ENCODE data around the gene TRAF5. TPM values are rescaled to one million over a fixed set of nuclear protein-coding genes. Genes with fewer than 3 reads are reported as not detected.
"Not testable (repeated sequence)": the region's sequence is repeated elsewhere in the genome, so short reads cannot be mapped to it uniquely, and the experiment has no call there.

The TRAF5 gene
- total RNA-seq, 1 donor from 2014 or later, result 73.1 TPM

DNA sequence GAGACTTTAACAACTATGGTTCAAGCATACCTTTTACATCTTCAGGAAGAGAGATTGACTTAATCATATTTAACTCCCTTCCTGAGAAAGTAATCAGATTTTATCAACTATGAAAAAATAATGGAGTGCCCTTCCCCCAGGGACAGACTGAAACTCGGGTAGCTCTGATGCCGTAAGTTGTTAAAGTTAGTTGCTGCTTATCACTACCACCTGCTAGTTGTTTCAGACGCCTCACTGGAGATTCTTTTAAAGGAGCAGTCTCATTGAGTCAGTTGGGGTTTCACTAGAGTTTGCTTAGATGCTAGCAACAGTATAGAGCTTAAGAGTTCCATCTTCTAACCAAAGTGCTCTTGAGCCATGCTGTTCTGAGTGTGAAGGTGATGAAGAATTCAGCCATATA is 17.0 kb upstream of the TRAF5 start:
- ChIA-PET CTCF (interaction anchor here (0.7 kb wide), 1 partner anchor 49 kb away, joined by 3 read pairs; no protein-coding TSS in a partner anchor), POLR2A (interaction anchor here (1.6 kb wide), 1 partner anchor 73 kb away, joined by 4 read pairs; no protein-coding TSS in a partner anchor)
- intact Hi-C loops (cut with micrococcal nuclease), result no loop called here
- H3K27me3 Mint-ChIP-seq, result no peaks in the 10 kb centered on the region
- H3K4me1 Mint-ChIP-seq, result peaks cover 3% of the 10 kb centered on the region
- H3K4me3 Mint-ChIP-seq, result no peak overlapping the region
- DNase-seq, result no peak
- no peak overlapping the region for H3K27ac Mint-ChIP-seq
- ATAC-seq (ENCODE audit: low read depth), result no peak
- H3K36me3 Mint-ChIP-seq (ENCODE audit: low read depth), result peaks cover 51% of the 10 kb centered on the region
- TF ChIP-seq, protein P1, sequence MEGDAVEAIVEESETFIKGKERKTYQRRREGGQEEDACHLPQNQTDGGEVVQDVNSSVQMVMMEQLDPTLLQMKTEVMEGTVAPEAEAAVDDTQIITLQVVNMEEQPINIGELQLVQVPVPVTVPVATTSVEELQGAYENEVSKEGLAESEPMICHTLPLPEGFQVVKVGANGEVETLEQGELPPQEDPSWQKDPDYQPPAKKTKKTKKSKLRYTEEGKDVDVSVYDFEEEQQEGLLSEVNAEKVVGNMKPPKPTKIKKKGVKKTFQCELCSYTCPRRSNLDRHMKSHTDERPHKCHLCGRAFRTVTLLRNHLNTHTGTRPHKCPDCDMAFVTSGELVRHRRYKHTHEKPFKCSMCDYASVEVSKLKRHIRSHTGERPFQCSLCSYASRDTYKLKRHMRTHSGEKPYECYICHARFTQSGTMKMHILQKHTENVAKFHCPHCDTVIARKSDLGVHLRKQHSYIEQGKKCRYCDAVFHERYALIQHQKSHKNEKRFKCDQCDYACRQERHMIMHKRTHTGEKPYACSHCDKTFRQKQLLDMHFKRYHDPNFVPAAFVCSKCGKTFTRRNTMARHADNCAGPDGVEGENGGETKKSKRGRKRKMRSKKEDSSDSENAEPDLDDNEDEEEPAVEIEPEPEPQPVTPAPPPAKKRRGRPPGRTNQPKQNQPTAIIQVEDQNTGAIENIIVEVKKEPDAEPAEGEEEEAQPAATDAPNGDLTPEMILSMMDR (IDR thresholded peaks at IDR 0.05), result no peak
- H3K9me3 Mint-ChIP-seq, result no peaks in the 10 kb centered on the region

DNA sequence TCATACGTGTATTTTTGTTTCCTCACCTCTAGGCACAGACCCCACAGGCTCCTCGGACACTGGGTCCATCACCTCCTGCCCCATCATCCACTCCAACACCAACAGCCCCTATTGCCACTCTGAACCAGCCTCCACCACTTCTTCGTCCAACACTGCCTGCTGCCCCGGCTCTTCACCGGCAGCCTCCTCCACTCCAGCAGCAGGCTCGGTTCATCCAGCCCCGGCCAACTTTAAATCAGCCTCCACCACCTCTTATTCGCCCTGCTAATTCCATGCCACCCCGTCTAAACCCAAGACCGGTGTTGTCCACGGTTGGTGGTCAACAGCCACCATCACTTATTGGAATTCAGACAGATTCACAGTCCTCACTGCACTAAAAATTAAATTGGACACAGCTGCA is 13.2 kb upstream of the TRAF5 start:
- Mint-ChIP-seq H3K4me3 (no peak overlapping the region), H3K36me3 (ENCODE audit: low read depth) (peaks cover 40% of the 10 kb centered on the region), H3K4me1 (no peaks in the 10 kb centered on the region), H3K27me3 (no peaks in the 10 kb centered on the region), H3K27ac (no peak overlapping the region), H3K9me3 (no peaks in the 10 kb centered on the region)
- no peak for ATAC-seq (ENCODE audit: low read depth)
- POLR2A ChIA-PET, result no interaction called here
- DNase-seq, result no peak
- intact Hi-C loops (cut with micrococcal nuclease), result no loop called here
- CTCF ChIA-PET, result no interaction called here
- TF ChIP-seq, protein P1 (IDR thresholded peaks at IDR 0.05), result no peak

DNA sequence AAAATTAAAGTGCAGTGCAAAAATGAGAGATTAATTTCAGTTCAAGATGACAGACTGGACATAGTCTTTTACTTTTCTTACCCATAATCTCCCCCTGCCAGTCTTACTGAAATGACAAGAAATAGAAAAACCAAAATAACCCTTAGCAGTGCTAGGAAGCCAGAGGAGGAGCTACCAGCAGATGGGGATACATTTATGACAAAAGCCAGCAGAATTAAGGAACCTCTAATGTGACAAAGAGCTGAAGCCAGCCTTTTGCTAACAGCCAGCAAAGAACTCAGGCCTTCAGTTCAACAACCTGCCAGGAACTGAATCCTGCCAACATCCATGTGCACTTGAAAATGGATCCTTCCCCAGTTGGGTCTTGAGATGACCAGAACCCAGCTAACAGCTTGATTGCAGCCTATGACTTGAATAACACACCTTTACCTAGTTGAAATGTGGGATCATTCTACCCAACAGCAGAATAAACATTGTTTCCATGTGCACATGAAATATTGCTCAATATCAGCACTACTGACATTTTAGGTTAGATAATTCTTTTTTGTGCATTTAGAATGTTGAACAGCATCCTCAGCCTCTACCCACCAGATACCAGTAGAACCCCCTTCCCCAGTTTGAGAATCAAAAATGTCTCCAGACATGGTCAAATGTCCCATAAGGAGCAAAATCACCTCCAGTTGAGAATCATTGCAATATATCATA is 7.9 kb upstream of the TRAF5 start:
- H3K27ac Mint-ChIP-seq, result no peak overlapping the region
- peaks cover 9% of the 10 kb centered on the region for H3K36me3 Mint-ChIP-seq (ENCODE audit: low read depth)
- POLR2A ChIA-PET, result interaction anchor here (0.6 to 1.0 kb wide), 3 partner anchors 9 to 306 kb away, joined by 3 to 5 read pairs (median 5); no protein-coding TSS in a partner anchor
- TF ChIP-seq, protein P1 (IDR thresholded peaks at IDR 0.05), result no peak
- H3K4me1 Mint-ChIP-seq, result peaks cover 10% of the 10 kb centered on the region
- H3K9me3 Mint-ChIP-seq, result no peaks in the 10 kb centered on the region
- no peak overlapping the region for H3K4me3 Mint-ChIP-seq
- CTCF ChIA-PET, result interaction anchor here (1.0 to 1.1 kb wide), 3 partner anchors 17 to 194 kb away, joined by 3 to 5 read pairs (median 3); no protein-coding TSS in a partner anchor
- H3K27me3 Mint-ChIP-seq, result no peaks in the 10 kb centered on the region
- ATAC-seq (ENCODE audit: low read depth) (no peak), DNase-seq (no peak)
- intact Hi-C loops (cut with micrococcal nuclease), result no loop called here

DNA sequence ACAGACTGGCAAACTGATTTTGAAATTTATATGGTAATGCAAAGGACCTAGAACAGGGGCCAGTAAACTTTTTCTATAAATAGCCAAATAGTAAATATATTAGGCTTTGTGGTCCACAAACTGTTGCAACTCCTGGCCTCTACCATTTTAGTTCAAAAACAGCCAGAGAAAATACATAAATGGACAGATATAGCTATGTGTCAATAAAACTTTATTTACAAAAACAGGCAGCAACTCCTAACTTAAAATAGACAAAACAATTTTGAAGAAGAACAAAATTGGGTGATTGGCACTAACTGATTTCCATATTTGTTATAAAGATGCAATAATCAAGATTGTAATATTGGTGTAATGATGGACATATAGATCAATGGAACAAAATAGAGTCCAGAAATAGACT is 6.7 kb upstream of the TRAF5 start:
- intact Hi-C loops (cut with micrococcal nuclease), result no loop called here
- CTCF ChIA-PET, result no interaction called here

DNA sequence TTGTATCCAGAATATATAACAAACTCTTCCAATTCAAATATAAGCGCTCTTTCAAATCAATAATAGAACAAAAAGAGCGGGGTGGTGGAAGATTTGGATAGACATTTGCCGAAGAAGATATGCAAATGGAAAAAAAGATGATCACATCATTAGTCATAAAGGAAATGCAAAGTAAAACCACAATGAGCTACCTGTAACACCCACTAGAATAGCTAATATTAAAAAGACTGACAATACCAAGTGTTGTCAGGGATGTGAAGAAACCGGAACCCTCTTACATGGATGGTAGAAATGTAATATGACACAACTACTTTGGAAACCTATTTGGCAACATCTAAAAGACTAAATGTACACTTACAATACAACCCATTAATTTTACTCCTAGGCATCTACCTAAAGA is 5.7 kb upstream of the TRAF5 start:
- CTCF ChIA-PET, result interaction anchor here (0.7 to 1.0 kb wide), 2 partner anchors 33 to 190 kb away, joined by 3 read pairs; no protein-coding TSS in a partner anchor

More for the DNA sequence above, 6.7 kb upstream of the TRAF5 start:
- H3K9me3 Mint-ChIP-seq, result no peaks in the 10 kb centered on the region
- no peak for ATAC-seq (ENCODE audit: low read depth)
- H3K27ac Mint-ChIP-seq, result no peak overlapping the region
- peaks cover 3% of the 10 kb centered on the region for H3K36me3 Mint-ChIP-seq (ENCODE audit: low read depth)
- no peak overlapping the region for H3K4me3 Mint-ChIP-seq
- peaks cover 16% of the 10 kb centered on the region for H3K4me1 Mint-ChIP-seq
- DNase-seq, result no peak
- TF ChIP-seq, protein P1 (IDR thresholded peaks at IDR 0.05), result no peak
- no peaks in the 10 kb centered on the region for H3K27me3 Mint-ChIP-seq
- POLR2A ChIA-PET, result no interaction called here

DNA sequence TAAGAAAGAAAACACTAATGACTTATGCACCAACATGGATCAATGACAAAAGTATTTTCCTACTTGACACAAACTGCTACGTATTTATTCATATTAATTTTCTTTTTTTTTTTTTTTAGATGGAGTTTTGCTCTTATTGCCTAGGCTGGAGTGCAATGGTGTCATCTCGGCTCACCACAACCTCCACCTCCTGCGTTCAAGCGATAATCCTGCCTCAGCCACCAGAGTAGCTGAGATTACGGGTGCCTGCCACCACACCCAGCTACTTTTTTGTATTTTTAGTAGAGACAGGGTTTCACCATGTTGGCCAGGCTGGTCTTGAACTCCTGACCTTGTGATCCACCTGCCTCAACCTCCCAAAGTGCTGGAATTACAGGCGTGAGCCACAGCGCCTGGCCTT is 5.0 kb upstream of the TRAF5 start:
- DNase-seq; H3K27ac Mint-ChIP-seq; H3K4me3 Mint-ChIP-seq; H3K9me3 Mint-ChIP-seq; POLR2A ChIA-PET; H3K27me3 Mint-ChIP-seq; H3K36me3 Mint-ChIP-seq (ENCODE audit: low read depth); ATAC-seq (ENCODE audit: low read depth): not testable (repeated sequence)
- CTCF ChIA-PET, result interaction anchor here (0.6 to 2.9 kb wide), 5 partner anchors 8 to 192 kb away, joined by 3 to 46 read pairs (median 8); no protein-coding TSS in a partner anchor
- peaks cover 31% of the 10 kb centered on the region for H3K4me1 Mint-ChIP-seq
- intact Hi-C loops (cut with micrococcal nuclease), result loop anchor here (2.0 kb wide), 3 partner anchors 15 to 257 kb away; partner anchors contain the start of gene SLC30A1

More for the DNA sequence above, 5.7 kb upstream of the TRAF5 start:
- Mint-ChIP-seq H3K4me1 (peaks cover 26% of the 10 kb centered on the region), H3K36me3 (ENCODE audit: low read depth) (no peaks in the 10 kb centered on the region), H3K27me3 (no peaks in the 10 kb centered on the region), H3K4me3 (no peak overlapping the region), H3K9me3 (no peaks in the 10 kb centered on the region), H3K27ac (no peak overlapping the region)
- ATAC-seq (ENCODE audit: low read depth) (no peak), DNase-seq (no peak)
- intact Hi-C loops (cut with micrococcal nuclease), result no loop called here
- TF ChIP-seq, protein P1 (IDR thresholded peaks at IDR 0.05), result no peak
- POLR2A ChIA-PET, result no interaction called here
